T-helper 1 cell treated with Interleukin-12 subunit alpha and Interleukin-12 subunit beta and Interleukin-4 antibody, amounts not matched to agents 30 μg/mL and 1 μg/mL, for 36 hours (primary cell): Measurements from ENCODE around the gene PSMB4.

ENCODE experiments used
- H3K27ac Mint-ChIP-seq: one replicate; pipeline ENCODE4 v1.8.0; 2021; ENCODE audit warnings: mild to moderate bottlenecking, mixed read lengths
- H3K27me3 Mint-ChIP-seq: one replicate; pipeline ENCODE4 v1.8.0; 2021; ENCODE audit warnings: low read depth, mixed read lengths
- H3K36me3 Mint-ChIP-seq: one replicate; pipeline ENCODE4 v1.8.0; 2021; ENCODE audit warnings: low read depth, mixed read lengths
- H3K4me1 Mint-ChIP-seq: one replicate; pipeline ENCODE4 v1.8.0; 2021; ENCODE audit warnings: low read depth, mixed read lengths
- H3K4me3 Mint-ChIP-seq: one replicate; pipeline ENCODE4 v1.8.0; 2021; ENCODE audit warnings: mild to moderate bottlenecking, moderate library complexity, mixed read lengths
- H3K9me3 Mint-ChIP-seq: one replicate; pipeline ENCODE4 v1.8.0; 2021; ENCODE audit warnings: mixed read lengths

The PSMB4 gene

DNA sequence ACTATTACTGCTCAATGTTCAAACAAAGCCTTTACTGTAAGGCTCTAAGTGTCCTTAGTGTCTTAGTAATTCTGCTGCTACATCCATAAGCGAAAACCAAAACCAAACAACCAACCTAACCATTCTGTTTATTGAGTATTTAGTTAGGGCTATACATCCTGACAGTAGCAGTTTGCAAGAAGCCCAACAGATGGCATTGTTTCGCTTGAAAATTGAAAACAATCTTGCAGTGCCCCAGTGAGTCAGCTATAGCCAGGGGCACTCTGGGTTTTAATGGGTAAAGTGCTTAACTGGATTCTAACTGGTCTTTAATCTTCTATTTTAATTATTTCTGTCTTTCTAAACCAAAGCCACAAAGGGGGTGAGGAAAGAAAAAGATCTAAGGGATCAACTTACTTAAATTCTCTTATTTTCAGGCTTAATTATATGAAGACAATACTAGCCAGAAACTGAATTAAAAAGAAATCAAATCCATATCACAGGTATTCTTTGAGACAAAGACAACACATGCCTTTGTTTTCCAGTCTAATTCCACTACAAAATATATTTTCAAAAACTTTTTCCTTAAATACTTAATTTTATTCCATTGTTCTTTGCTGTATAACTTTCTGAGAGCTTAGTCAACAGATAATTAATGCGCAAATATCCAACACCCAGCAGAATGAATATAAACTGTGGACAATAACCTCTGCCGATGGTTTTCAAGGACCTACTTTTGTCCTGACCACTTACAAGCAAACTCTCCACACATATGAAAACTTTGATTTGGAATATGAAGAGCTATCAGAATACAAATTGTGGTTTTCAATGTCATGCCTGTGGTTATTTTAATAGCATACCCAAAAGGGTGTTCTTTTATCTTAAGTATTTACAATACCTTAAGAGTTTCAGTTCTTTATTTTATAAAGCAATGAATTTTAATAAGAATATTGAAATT lies 44.7 kb downstream of the PSMB4 start:
- no peak overlapping the region for H3K27ac Mint-ChIP-seq
- no peaks in the 10 kb centered on the region for H3K27me3 Mint-ChIP-seq
- H3K4me1 Mint-ChIP-seq: peaks cover 20% of the 10 kb centered on the region
- H3K4me3 Mint-ChIP-seq: no peak overlapping the region
- no peaks in the 10 kb centered on the region for H3K9me3 Mint-ChIP-seq
- H3K36me3 Mint-ChIP-seq: peaks cover 8% of the 10 kb centered on the region

DNA sequence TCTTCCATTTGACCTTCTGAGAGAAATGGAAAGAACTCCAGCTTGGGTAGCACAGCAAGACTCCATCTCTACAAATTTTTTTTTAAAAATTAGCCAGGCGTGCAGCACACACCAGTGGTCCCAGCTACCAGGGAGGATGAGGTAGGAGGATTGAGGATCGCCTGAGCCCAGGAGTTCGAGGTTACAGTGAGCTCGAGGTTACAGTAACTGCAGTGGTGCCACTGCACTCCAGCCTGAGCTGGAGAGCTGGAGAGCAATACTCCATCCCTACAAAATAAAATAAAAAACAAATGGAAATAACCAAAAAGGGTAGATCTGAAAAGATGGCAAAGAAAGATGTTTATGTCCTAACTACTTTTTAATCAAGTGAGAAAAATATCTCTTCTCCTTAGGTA lies 45.4 kb downstream of the PSMB4 start:
- no peaks in the 10 kb centered on the region for H3K27me3 Mint-ChIP-seq
- H3K36me3 Mint-ChIP-seq: peaks cover 8% of the 10 kb centered on the region

DNA sequence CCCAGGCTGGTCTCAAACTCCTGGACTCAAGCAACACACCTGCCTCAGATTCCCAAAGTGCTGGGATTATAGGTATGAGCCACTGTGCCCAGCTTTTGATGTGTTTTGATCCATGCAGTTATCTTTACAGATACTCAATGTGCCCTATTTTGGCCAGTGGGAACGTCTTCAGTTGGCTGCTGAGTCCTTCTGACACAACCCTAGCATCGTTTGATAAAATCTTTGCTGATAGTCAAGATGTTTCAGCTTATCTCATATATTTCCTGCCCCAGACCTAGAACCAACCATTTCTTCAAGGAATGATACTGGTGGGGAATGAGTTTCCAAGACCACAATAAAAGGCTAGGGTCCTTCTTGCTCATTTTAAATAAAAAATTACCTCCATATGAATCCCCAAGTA lies 48.3 kb downstream of the PSMB4 start:
- H3K27ac Mint-ChIP-seq: no peak overlapping the region

More for the DNA sequence above, 45.4 kb downstream of the PSMB4 start:
- H3K9me3 Mint-ChIP-seq: no peaks in the 10 kb centered on the region
- H3K27ac Mint-ChIP-seq: no peak overlapping the region
- H3K4me3 Mint-ChIP-seq: no peak overlapping the region
- H3K4me1 Mint-ChIP-seq: peaks cover 22% of the 10 kb centered on the region

More for the DNA sequence above, 48.3 kb downstream of the PSMB4 start:
- Mint-ChIP-seq H3K4me3 (no peak overlapping the region), H3K36me3 (peaks cover 5% of the 10 kb centered on the region), H3K9me3 (no peaks in the 10 kb centered on the region), H3K4me1 (peaks cover 17% of the 10 kb centered on the region), H3K27me3 (no peaks in the 10 kb centered on the region)
